GM12801 (cell line): ENCODE measurements around the gene TRIO.

Experiments used
- TF ChIP-seq, protein P1 (sequence below): IDR thresholded peaks from one replicate; pipeline ENCODE4 v1.5.1; 2011; ENCODE audit warnings: control low read depth; ENCODE audit not compliant: insufficient read length; ENCODE audit errors: extremely low read depth

The TRIO gene

DNA sequence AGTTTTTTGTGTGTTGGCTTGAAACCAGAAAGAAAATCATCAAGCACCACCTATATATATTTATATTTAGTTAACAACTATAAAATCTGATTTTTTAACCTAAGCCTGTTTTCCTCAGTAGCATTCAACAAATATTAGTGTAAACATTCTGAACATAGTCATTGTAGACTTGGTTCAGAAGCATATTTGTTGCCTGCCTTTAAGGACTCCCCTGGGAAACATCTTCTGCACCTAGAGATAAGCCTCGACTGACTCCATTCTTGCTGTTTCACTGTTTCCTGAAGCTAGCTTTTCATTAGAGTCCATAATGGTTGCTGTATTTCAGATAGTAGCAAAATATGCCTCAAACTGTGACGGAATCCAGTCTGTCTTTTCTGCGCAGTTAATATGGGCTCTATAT is 123.5 kb downstream of the TRIO start:
- TF ChIP-seq, protein P1, sequence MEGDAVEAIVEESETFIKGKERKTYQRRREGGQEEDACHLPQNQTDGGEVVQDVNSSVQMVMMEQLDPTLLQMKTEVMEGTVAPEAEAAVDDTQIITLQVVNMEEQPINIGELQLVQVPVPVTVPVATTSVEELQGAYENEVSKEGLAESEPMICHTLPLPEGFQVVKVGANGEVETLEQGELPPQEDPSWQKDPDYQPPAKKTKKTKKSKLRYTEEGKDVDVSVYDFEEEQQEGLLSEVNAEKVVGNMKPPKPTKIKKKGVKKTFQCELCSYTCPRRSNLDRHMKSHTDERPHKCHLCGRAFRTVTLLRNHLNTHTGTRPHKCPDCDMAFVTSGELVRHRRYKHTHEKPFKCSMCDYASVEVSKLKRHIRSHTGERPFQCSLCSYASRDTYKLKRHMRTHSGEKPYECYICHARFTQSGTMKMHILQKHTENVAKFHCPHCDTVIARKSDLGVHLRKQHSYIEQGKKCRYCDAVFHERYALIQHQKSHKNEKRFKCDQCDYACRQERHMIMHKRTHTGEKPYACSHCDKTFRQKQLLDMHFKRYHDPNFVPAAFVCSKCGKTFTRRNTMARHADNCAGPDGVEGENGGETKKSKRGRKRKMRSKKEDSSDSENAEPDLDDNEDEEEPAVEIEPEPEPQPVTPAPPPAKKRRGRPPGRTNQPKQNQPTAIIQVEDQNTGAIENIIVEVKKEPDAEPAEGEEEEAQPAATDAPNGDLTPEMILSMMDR = no peak

DNA sequence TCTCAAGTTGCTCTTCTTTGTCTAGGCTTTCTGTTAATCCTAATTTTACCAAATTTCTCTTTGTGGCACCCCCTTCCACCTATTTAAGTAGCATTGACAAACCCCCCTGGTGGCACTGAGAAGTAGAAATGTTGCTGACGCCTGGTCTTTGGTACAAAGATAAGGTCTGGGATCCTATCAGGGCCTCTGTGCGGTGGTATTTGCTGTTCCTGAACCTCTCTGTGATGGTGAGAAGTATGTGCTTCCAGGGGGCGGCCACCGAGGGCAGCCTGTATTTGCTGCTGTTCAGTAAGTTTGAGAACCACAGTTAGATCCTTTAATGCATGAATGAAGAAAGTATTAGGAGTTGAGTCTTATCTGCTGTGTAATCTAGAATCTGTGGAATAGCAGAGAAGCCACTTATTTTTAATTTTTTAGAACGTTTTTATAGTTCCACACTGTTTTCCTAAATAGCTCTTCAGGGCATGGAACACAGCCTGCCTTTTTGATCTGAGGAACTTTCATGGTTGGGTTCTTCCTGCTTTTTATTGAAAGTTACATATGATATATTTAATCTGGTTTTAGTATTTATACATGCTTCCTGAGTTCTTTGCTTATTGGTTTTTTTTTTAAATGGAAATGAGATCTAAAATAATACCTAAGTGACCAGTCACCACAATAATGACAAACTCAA is 124.2 kb downstream of the TRIO start:
- TF ChIP-seq, protein P1 = no peak

DNA sequence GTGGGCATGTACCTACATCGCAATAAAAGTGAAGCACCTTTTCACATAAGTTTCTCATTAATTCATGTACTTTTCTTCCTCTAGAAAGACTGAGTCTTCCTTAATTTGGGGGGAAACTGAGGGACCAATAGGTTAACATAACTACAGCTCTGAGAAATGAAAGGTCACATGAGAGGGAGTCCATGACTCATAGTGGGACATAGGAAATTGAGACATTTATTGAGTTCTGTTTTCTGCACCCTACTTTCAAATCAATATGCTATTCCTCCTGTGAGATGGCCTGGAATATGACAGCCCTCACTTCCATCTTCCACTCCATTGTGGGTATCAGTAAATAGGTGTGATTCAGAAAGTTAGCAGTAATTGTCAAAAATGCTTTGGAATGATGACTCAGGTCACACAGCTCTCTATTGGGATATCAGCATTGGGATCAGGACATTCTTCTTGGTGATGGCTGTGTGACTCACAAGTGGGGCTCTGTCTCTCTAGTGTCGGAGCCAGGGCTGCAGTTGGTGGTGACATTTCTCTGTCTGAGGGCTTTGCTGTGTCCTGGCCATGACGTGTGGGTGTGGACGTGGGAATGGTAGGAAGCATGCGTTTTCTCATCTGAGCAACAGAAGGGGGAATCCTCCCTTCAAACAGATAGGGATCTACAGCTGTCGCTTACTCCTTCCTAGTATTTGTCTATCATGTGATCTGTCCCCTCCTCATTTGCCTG is 125.0 kb downstream of the TRIO start:
- TF ChIP-seq, protein P1 = no peak

DNA sequence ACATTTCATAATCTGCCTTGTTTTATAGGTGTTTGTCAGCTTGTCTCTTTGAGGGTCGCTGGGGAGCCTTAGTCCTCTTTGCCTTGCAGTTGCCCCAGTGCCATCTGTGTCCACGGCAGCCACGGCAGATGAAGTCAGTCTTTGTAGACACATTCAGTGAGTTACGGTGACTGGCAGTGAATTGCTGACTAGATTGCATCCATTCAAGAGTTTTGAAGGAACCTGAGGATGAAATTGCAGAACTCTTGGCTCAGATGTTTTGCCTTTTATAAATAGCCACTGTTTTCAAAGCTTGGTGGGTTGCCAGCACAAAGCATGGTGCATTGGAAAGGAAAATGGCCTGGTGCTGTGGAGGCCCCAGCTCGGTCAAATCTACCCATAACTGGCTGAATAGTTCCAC is 125.6 kb downstream of the TRIO start:
- TF ChIP-seq, protein P1 = no peak

DNA sequence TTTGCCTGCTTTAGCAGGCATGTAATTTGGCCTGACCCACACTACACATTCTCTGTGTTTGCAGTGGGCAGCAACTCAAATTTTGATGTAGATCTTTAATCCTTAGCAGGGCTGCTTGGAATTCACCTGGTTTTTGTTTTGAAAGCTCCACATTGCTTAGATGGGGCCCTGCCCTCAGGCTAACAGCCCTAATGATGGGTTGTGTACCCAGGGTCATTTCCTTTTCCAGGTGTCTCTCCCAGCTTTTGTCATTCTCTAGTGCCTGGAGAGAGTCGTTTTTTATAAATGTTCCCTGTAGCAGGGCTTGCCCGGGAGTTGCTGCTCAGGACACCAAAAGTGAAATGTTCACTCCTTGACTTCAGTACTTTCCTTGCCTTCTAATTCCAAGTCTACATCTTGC is 126.3 kb downstream of the TRIO start:
- TF ChIP-seq, protein P1 = no peak

DNA sequence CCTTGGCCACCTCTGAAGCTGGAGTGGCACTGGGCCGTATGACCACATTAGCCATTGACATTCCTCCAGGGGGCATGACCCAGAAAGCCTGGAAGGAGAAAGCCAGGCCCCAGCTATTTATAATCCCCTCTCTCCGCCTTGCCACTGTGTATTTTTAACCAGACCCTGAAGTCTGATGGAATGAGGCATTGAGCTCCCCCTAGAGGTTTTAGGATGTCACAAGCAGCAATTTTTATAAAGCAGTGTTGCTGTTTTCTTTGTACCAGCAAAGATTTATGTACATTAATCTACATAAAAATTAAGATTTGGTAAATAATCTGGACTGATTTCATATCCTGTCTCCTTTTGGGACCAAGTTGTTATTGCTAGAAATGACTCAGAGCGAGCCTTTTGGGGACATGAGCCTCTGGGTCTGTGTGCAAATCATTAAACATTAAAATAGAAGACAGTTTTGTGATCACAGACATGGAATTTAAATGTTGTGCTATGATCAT is 127.1 kb downstream of the TRIO start:
- TF ChIP-seq, protein P1 = no peak

DNA sequence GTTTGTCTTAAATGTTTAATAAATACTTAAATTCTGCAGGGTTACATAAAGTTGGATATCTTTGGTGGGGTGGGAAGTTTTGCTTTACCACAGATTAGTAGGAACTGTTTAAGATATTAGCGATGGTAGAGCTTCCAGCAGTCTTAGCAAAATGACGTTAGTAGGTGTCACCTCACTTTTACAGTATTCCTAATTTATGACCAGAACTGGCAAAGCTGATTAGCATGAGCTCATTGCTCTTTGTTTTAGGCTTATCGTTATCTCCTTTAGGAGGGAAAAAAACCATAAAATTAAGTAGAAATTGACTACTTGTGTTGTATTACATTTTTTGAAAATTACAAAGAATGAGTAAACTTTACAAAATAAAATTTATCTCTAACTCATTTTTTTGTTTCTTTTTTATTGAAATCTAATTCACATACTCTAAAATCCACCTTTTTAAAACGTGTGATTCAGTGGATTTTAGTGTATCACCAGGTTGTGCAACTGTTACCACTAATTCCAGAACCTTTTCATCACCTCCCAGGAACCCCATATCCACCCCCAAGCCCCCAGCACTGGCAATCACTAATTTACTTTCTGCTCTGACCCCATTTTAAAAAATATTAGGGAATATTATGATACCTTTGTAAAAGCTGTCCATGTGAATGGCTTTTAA is 129.5 kb downstream of the TRIO start:
- TF ChIP-seq, protein P1 = no peak
